Effector CD8-positive, alpha-beta T cell (primary cell): ENCODE measurements around the gene PLCB2.
A peak's percentile ranks its signal among the peaks of the same experiment; 100 is the strongest.

Source experiments
- DNase-seq: peaks from one replicate; lab custom pipeline; 2025; lab: John Stamatoyannopoulos, UW
- total RNA-seq, 4 experiments: gene quantifications; one replicate each; lab custom pipeline; 2026; lab: John Stamatoyannopoulos, UW

The PLCB2 gene, protein sequence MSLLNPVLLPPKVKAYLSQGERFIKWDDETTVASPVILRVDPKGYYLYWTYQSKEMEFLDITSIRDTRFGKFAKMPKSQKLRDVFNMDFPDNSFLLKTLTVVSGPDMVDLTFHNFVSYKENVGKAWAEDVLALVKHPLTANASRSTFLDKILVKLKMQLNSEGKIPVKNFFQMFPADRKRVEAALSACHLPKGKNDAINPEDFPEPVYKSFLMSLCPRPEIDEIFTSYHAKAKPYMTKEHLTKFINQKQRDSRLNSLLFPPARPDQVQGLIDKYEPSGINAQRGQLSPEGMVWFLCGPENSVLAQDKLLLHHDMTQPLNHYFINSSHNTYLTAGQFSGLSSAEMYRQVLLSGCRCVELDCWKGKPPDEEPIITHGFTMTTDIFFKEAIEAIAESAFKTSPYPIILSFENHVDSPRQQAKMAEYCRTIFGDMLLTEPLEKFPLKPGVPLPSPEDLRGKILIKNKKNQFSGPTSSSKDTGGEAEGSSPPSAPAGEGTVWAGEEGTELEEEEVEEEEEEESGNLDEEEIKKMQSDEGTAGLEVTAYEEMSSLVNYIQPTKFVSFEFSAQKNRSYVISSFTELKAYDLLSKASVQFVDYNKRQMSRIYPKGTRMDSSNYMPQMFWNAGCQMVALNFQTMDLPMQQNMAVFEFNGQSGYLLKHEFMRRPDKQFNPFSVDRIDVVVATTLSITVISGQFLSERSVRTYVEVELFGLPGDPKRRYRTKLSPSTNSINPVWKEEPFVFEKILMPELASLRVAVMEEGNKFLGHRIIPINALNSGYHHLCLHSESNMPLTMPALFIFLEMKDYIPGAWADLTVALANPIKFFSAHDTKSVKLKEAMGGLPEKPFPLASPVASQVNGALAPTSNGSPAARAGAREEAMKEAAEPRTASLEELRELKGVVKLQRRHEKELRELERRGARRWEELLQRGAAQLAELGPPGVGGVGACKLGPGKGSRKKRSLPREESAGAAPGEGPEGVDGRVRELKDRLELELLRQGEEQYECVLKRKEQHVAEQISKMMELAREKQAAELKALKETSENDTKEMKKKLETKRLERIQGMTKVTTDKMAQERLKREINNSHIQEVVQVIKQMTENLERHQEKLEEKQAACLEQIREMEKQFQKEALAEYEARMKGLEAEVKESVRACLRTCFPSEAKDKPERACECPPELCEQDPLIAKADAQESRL
- total RNA-seq = 111 to 248 (median 197) reads per million in 4 experiments

DNA sequence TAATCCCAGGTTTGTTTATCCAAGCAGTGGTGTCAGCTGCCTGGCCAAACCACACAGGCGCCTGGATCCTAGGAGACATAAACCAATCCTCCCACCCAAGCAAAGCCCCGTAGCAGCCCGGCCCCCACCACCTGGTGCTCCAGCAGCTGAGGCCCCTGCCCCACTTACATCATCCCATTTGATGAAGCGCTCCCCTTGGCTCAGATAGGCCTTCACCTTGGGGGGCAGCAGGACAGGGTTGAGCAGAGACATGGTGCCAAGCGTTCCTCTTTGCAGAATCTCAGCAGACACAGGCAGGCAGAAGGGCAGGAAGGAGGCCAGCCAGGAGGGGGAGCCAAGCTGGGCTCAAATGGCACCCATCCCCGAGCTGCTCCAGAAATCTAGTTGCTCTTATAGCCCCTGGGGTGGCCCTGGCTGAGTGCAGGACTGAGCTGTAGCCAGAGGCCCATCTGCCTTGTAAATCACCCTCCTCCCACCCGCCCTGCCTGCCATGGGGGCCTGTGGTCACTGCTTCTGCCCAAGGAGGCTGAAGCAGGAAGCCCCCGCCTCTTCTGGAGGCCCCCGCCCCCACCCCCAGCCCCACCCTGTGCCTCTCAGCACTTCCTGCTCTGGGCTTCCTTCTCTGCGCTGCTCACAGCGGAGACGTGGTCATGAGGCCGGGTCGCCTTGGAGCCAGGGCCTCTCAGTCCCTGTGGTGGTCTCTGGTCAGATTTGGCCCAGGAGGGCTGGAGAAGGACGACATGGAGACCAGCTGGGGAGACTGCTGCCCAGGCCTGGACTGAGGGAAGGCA is at the start of gene PLCB2:
Gene PLCB2 (minus strand): TSS at position 515 of the 791 bp plus-strand sequence. CDS start 263 bp downstream, at position 252.
- DNase-seq = peak; percentile 48

GRCh38 chr15:40357246-40357645 is 49.5 kb upstream of the PLCB2 start:
- no peak for DNase-seq

GRCh38 chr15:40355976-40356585 is 48.3 kb upstream of the PLCB2 start:
- DNase-seq = no peak

DNA sequence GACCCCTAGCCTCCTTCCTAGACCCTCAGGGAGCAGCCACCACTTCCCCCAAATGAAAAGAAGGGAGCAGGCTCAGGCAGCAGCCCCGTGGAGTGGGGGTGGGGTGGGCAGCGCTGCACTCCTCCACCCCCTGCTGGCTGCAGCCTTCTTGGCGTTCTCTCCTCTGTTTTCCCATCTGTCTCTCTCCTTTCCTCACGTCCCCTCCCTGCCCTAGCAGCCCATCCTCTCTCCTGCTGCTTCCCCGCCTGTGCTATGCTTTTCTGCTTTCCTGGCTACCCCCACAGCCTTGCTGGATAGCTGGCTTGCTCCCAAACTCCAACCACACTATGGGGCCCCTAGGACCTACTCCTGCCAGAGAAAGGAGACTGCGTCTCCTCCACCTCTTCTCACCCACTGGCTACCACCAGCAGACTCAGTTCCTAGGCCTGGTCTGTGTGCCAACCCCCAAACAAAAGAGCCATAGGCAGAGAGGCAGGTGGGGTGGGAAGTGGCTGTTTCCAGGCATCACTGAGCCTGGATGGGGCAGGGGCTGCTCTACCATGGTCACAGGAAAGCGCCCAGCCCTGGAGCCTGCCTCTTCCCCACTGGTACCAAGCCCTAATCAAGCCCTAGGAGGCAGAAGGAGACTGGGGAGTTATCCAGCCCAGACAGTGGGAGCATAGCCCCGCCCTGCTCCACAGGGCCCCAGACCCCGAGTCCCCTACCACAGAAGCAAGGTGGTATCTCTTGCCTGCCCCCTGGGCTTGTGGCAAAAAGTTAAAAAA is 46.9 kb upstream of the PLCB2 start:
- no peak for DNase-seq

- DNase-seq = no peak
Observed at GRCh38 chr15:40353697-40354096, 46.0 kb upstream of the PLCB2 start.

- DNase-seq = no peak
Observed at GRCh38 chr15:40352281-40352901, 44.7 kb upstream of the PLCB2 start.

DNA sequence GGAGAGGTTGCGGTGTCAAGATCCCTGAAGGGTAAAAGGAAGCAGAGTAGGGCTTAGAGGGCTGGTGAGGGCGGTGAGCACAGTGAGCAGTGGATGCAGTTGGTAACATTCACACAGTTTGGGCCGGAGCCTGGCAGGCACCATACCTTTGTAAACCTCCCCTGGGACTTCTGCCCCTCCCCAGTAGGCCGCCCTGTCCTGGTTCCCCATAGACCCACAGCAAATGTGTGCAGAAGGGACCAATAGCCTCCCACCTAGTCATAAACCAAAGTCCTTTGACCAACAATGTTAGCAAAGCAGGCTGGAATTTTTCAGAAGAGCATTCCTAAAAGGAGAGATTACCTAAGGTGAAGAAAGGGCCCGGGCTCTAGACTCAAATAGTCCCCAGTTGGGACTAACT is 41.4 kb upstream of the PLCB2 start:
- DNase-seq = no peak

DNA sequence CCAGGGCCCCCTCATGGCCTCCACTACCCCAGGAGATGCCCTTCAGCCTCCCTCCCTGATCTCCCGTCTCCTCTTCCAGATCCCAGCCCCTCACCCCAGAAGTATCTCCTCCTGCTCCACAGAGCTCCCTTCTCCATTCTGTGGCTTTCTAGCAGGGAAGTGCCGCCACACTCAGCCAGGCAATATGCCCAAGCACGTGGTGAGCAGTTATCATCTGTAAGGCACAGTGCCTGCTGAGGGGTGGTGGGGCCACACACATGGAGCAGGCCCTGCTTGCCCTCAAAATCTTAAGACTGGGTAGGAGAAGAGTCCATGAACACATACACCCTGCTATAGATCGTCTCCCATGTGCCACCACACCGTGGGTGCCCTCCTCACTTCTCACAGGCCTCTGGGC is 40.7 kb upstream of the PLCB2 start:
- DNase-seq = no peak

DNA sequence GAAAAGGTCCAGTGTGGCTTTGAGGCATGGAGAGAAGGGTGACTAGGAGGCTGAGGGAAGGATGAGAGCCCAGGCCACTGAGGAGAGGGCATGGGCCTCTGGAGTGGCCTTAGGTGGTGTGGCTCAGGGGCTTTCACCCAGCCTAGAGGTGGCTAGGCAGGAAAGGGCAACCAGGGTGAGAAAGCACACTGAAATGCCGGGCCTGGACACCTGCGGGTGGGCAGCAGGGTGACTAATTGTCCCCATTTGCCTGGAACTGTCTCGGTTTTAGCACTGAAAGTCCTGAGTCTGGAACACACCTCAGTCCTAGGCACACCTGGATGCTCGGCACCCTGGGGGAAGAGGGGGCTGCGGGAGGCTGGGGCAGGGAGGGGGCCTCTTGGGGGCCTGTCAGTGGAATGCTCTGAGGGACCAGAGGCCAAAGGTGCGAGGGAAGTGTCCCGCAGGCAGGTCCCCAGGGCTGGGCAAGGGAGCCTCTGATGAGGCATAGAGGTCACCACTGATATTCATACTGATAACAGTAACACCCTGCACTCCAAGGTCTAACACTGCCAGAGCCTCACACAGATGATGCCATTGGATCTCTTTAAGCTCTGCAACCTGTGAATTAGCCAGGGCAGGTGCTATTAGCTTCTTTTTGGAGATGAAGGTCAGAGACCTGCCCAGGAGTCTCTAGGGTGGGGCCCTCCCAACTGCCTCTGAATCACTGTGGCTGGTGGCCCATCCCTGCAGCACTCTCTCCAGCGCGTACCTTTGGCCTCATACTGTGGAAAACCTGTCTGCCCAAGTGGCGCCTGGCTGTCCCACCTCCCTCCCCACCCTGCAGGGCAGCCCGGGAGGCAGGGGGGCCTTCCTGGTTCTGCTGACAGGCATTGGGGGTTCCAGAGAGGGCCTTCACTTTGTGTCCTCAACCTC is 40.1 kb upstream of the PLCB2 start:
- DNase-seq = no peak

DNA sequence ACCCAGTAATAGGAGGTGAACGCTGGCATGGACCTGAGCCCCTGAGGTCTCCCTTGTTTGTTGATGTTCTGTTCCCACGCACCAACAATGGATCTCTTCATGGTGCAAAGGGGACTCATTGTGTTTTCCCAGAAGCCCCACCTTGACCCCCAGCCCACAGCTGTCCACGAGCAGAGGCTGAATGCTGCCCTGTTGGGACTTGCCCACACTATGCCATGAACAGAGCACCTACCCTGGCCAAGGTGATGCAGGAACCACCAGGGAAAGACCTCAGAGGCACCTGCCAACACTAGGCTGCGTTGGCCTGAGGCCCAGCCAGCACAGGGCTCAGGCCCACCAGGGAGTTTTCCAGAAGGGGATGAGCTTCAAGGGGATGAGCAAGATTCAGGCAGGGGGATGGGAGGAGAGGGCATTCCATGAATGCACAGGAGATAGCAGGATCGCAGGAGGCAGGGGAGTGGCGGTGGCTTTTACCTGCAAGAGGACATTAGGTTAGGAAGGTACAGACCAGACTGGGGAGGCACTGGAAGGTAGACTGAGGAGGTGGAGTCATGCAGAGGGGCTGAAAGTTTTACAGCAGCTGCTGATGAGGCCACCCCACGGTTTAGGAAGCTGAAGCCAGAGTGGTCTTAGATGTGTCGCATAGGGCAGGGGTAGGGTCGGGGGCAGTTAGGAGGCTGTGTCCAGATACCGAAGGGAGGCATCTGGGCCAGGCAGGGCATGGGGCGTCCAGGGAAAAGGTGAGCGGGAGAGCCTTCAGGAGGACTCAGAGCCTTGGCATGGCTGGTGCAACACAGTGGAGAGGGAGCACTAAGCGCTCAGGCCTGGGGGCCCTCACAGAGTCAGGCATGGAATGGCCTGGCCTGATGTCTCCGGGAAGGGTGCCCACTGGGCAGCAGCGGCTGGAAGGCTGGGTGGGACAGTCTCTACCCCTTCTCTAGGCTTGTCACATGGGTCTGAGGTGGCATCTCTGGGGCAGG is 39.1 kb upstream of the PLCB2 start:
- no peak for DNase-seq

DNA sequence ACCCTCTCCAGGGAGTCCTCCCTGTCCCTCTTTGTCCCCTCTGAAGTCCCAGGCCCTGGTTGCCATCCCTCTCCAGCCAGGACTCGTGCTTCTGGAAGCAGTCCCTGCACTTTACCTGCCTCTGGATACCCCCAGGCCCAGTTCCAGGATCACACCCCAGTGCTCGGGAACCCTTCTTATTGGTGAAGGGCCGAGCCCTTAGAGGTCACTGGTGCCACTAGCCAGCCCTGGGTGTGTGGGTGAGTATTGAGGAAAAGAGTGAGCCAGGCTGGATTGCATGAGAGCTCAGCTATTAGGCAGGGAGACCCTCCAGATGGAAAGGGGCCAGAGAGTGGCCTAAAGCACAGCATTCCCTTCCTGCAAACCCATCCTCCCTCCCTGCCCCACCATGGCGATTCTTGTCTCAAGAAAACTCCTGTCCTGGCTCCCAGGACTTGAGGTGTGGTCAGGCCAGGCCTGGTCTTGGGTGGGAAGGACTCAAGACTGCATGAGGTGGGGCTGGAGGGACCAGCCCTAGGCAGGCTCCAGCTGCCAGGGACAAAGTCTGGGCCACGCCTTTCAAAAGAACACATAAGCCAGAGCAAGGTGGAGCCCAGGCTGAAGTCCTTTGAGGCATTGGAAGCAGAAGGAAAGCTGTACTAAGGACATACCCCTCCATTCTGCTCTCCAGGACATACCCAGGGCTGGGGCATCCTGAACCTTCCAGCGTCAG is 38.3 kb upstream of the PLCB2 start:
- no peak for DNase-seq

- DNase-seq = no peak
Observed at GRCh38 chr15:40345225-40345866, 37.6 kb upstream of the PLCB2 start.

GRCh38 chr15:40344631-40345120 is 36.9 kb upstream of the PLCB2 start:
- peak; percentile 50 for DNase-seq

GRCh38 chr15:40344217-40344616 is 36.5 kb upstream of the PLCB2 start:
- DNase-seq = no peak

DNA sequence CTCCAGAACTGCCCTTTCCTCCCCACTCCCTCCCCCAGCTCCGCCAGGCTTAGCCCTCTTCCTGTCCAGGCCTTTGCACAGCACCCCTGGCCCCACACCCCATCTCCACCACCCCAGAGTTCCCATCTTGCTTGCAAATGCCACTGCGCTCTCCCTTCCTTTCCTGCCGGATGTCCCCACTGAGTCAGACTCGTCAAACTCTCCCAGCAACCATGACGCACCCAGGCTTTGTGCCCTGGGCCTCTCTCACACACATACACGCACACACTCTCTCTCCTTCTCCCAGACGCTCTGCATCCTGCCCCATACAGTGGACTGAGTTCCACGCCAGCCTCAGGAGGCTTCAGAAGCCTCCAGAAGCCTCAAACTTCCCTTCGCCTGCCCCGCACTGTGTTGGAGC is 35.8 kb upstream of the PLCB2 start:
- no peak for DNase-seq
